ENCODE results near the gene CEMIP. TPM values are rescaled to one million over a fixed set of nuclear protein-coding genes. Genes with fewer than 3 reads are reported as not detected.

Gene CEMIP
- total and polyA plus RNA-seq, 3 experiments from 2014 or later = not detected

- peaks cover 5 to 20% (median 17%) of the 10 kb centered on the region in 3 donors for H3K4me1 Mint-ChIP-seq
- DNase-seq = no peak
- no peaks in the 10 kb centered on the region for H3K36me3 Mint-ChIP-seq
- peak overlapping the region in 5 of 7 donors; percentile 32 to 57 (median 45) for H3K4me3 Mint-ChIP-seq
- no peak overlapping the region for H3K4me3 ChIP-seq (ENCODE audit: low read length)
- H3K9me3 Mint-ChIP-seq = no peaks in the 10 kb centered on the region
- peaks cover 37 to 54% of the 10 kb centered on the region in 2 donors for H3K27me3 Mint-ChIP-seq
- H3K36me3 ChIP-seq (ENCODE audit: insufficient read depth, low read length) = no peaks in the 10 kb centered on the region
- H3K27ac ChIP-seq (ENCODE audit: low read depth, low read length) = no peak overlapping the region
- H3K9me3 ChIP-seq (ENCODE audit: low read length) = no peaks in the 10 kb centered on the region
- ChIA-PET POLR2A (no interaction called here), CTCF (interaction anchor here (0.6 to 7.0 kb wide), 2 partner anchors 13 to 324 kb away, joined by 3 to 51 read pairs; no protein-coding TSS in a partner anchor)
- peak overlapping the region in 1 of 8 donors; percentile 50 for H3K27ac Mint-ChIP-seq
- H3K4me1 ChIP-seq (ENCODE audit: insufficient read depth, low read length) = no peaks in the 10 kb centered on the region
- peaks cover 24% of the 10 kb centered on the region for H3K27me3 ChIP-seq (ENCODE audit: insufficient read depth, low read length, poor library complexity, severe bottlenecking)
Observed at GRCh38 chr15:80779658-80780415, 667 bp downstream of the CEMIP start.

GRCh38 chr15:80780416-80781221 is 1.4 kb downstream of the CEMIP start:
- H3K9me3 ChIP-seq (ENCODE audit: low read length) = no peaks in the 10 kb centered on the region
- no peak overlapping the region for H3K27ac ChIP-seq (ENCODE audit: low read depth, low read length)
- ChIA-PET POLR2A (no interaction called here), CTCF (interaction anchor here (7.0 kb wide), 1 partner anchor 325 kb away, joined by 51 read pairs; no protein-coding TSS in a partner anchor)
- no peak overlapping the region for H3K4me3 ChIP-seq (ENCODE audit: low read length)
- H3K4me1 Mint-ChIP-seq = peaks cover 5 to 20% (median 17%) of the 10 kb centered on the region in 3 donors
- H3K9me3 Mint-ChIP-seq = no peaks in the 10 kb centered on the region
- H3K36me3 Mint-ChIP-seq = no peaks in the 10 kb centered on the region
- H3K27ac Mint-ChIP-seq = no peak overlapping the region
- peak in 1 of 5 donors; percentile 24 for DNase-seq
- peaks cover 24% of the 10 kb centered on the region for H3K27me3 ChIP-seq (ENCODE audit: insufficient read depth, low read length, poor library complexity, severe bottlenecking)
- H3K4me1 ChIP-seq (ENCODE audit: insufficient read depth, low read length) = no peaks in the 10 kb centered on the region
- H3K4me3 Mint-ChIP-seq = no peak overlapping the region
- H3K36me3 ChIP-seq (ENCODE audit: insufficient read depth, low read length) = no peaks in the 10 kb centered on the region
- H3K27me3 Mint-ChIP-seq = peaks cover 37 to 54% of the 10 kb centered on the region in 2 donors

GRCh38 chr15:80783260-80783659 is 4.1 kb downstream of the CEMIP start:
- no peaks in the 10 kb centered on the region for H3K9me3 Mint-ChIP-seq
- no peak overlapping the region for H3K27ac ChIP-seq (ENCODE audit: low read depth, low read length)
- no peak overlapping the region for H3K4me3 Mint-ChIP-seq
- no peaks in the 10 kb centered on the region for H3K36me3 ChIP-seq (ENCODE audit: insufficient read depth, low read length)
- peak overlapping the region in 1 of 8 donors; percentile 25 for H3K27ac Mint-ChIP-seq
- H3K27me3 ChIP-seq (ENCODE audit: insufficient read depth, low read length, poor library complexity, severe bottlenecking) = peaks cover 16% of the 10 kb centered on the region
- peaks cover 25 to 46% of the 10 kb centered on the region in 2 donors for H3K27me3 Mint-ChIP-seq
- CTCF ChIA-PET = no interaction called here
- H3K4me1 Mint-ChIP-seq = peaks cover 5 to 20% (median 17%) of the 10 kb centered on the region in 3 donors
- no peak for DNase-seq
- POLR2A ChIA-PET = interaction anchor here (0.7 kb wide), 1 partner anchor 13 kb away, joined by 3 read pairs; no protein-coding TSS in a partner anchor
- H3K4me1 ChIP-seq (ENCODE audit: insufficient read depth, low read length) = no peaks in the 10 kb centered on the region
- H3K9me3 ChIP-seq (ENCODE audit: low read length) = no peaks in the 10 kb centered on the region
- no peaks in the 10 kb centered on the region for H3K36me3 Mint-ChIP-seq
- no peak overlapping the region for H3K4me3 ChIP-seq (ENCODE audit: low read length)

- Histone ChIP-seq H3K36me3 (ENCODE audit: insufficient read depth, low read length) (no peaks in the 10 kb centered on the region), H3K4me1 (ENCODE audit: insufficient read depth, low read length) (no peaks in the 10 kb centered on the region), H3K27ac (ENCODE audit: low read depth, low read length) (no peak overlapping the region), H3K4me3 (ENCODE audit: low read length) (no peak overlapping the region), H3K9me3 (ENCODE audit: low read length) (no peaks in the 10 kb centered on the region), H3K27me3 (ENCODE audit: insufficient read depth, low read length, poor library complexity, severe bottlenecking) (peaks cover 2% of the 10 kb centered on the region)
- H3K4me3 Mint-ChIP-seq = no peak overlapping the region
- POLR2A ChIA-PET = no interaction called here
- no peak for DNase-seq
- no peaks in the 10 kb centered on the region for H3K9me3 Mint-ChIP-seq
- CTCF ChIA-PET = interaction anchor here (0.6 to 1.1 kb wide), 2 partner anchors 9 to 419 kb away, joined by 3 to 7 read pairs; no protein-coding TSS in a partner anchor
- no peaks in the 10 kb centered on the region for H3K36me3 Mint-ChIP-seq
- H3K27ac Mint-ChIP-seq = no peak overlapping the region
- H3K4me1 Mint-ChIP-seq = peaks cover 2 to 11% (median 8%) of the 10 kb centered on the region in 3 donors
- peaks cover 18 to 33% of the 10 kb centered on the region in 2 donors for H3K27me3 Mint-ChIP-seq
Observed at GRCh38 chr15:80785335-80785734, 6.2 kb downstream of the CEMIP start.

GRCh38 chr15:80785811-80786354 is 6.7 kb downstream of the CEMIP start:
- no peaks in the 10 kb centered on the region for H3K36me3 Mint-ChIP-seq
- H3K27ac ChIP-seq (ENCODE audit: low read depth, low read length) = no peak overlapping the region
- no peak overlapping the region for H3K4me3 ChIP-seq (ENCODE audit: low read length)
- no peaks in the 10 kb centered on the region for H3K9me3 Mint-ChIP-seq
- H3K27ac Mint-ChIP-seq = peak overlapping the region in 1 of 8 donors; percentile 14
- H3K4me1 ChIP-seq (ENCODE audit: insufficient read depth, low read length) = no peaks in the 10 kb centered on the region
- H3K4me1 Mint-ChIP-seq = peaks cover 2 to 11% (median 8%) of the 10 kb centered on the region in 3 donors
- H3K36me3 ChIP-seq (ENCODE audit: insufficient read depth, low read length) = no peaks in the 10 kb centered on the region
- no peaks in the 10 kb centered on the region for H3K27me3 ChIP-seq (ENCODE audit: insufficient read depth, low read length, poor library complexity, severe bottlenecking)
- no peak for DNase-seq
- POLR2A ChIA-PET = no interaction called here
- CTCF ChIA-PET = interaction anchor here (0.6 to 1.1 kb wide), 2 partner anchors 10 to 419 kb away, joined by 3 to 7 read pairs; no protein-coding TSS in a partner anchor
- H3K27me3 Mint-ChIP-seq = peaks cover 16 to 37% of the 10 kb centered on the region in 2 donors
- H3K9me3 ChIP-seq (ENCODE audit: low read length) = no peaks in the 10 kb centered on the region
- no peak overlapping the region for H3K4me3 Mint-ChIP-seq

GRCh38 chr15:80787316-80787715 is 8.1 kb downstream of the CEMIP start:
- Mint-ChIP-seq H3K9me3 (no peaks in the 10 kb centered on the region), H3K4me1 (peaks cover 2 to 11% (median 8%) of the 10 kb centered on the region in 3 donors), H3K27ac (no peak overlapping the region), H3K27me3 (peaks cover 8 to 28% of the 10 kb centered on the region in 2 donors), H3K4me3 (no peak overlapping the region), H3K36me3 (no peaks in the 10 kb centered on the region)
- CTCF ChIA-PET = interaction anchor here (2.2 kb wide), 1 partner anchor 11 kb away, joined by 10 read pairs; no protein-coding TSS in a partner anchor
- no peaks in the 10 kb centered on the region for H3K9me3 ChIP-seq (ENCODE audit: low read length)
- POLR2A ChIA-PET = no interaction called here
- DNase-seq = no peak
- H3K4me3 ChIP-seq (ENCODE audit: low read length) = no peak overlapping the region
- H3K4me1 ChIP-seq (ENCODE audit: insufficient read depth, low read length) = no peaks in the 10 kb centered on the region
- H3K27me3 ChIP-seq (ENCODE audit: insufficient read depth, low read length, poor library complexity, severe bottlenecking) = no peaks in the 10 kb centered on the region
- H3K27ac ChIP-seq (ENCODE audit: low read depth, low read length) = no peak overlapping the region
- H3K36me3 ChIP-seq (ENCODE audit: insufficient read depth, low read length) = no peaks in the 10 kb centered on the region

- H3K36me3 ChIP-seq (ENCODE audit: insufficient read depth, low read length) = no peaks in the 10 kb centered on the region
- DNase-seq = no peak
- H3K27ac Mint-ChIP-seq = no peak overlapping the region
- POLR2A ChIA-PET = no interaction called here
- H3K4me1 ChIP-seq (ENCODE audit: insufficient read depth, low read length) = no peaks in the 10 kb centered on the region
- CTCF ChIA-PET = interaction anchor here (2.2 kb wide), 1 partner anchor 12 kb away, joined by 10 read pairs; no protein-coding TSS in a partner anchor
- no peaks in the 10 kb centered on the region for H3K9me3 Mint-ChIP-seq
- no peak overlapping the region for H3K4me3 Mint-ChIP-seq
- H3K9me3 ChIP-seq (ENCODE audit: low read length) = no peaks in the 10 kb centered on the region
- H3K27ac ChIP-seq (ENCODE audit: low read depth, low read length) = no peak overlapping the region
- no peaks in the 10 kb centered on the region for H3K27me3 ChIP-seq (ENCODE audit: insufficient read depth, low read length, poor library complexity, severe bottlenecking)
- no peak overlapping the region for H3K4me3 ChIP-seq (ENCODE audit: low read length)
- peaks cover 0 to 3% (median 2%) of the 10 kb centered on the region in 3 donors for H3K4me1 Mint-ChIP-seq
- peaks cover 5 to 22% of the 10 kb centered on the region in 2 donors for H3K27me3 Mint-ChIP-seq
- H3K36me3 Mint-ChIP-seq = no peaks in the 10 kb centered on the region
Observed at GRCh38 chr15:80788536-80788935, 9.4 kb downstream of the CEMIP start.

Data from CD8-positive, alpha-beta memory T cell (primary cell).